Neural progenitor cell (in vitro differentiated cells): Measurements from ENCODE around the gene LRRC25.

ENCODE experiments used
- CTCF ChIP-seq: fragments of 200-600 bp; sonication (generic); IDR thresholded peaks from 2 replicates; pipeline ENCODE4 v1.5.1; 2017; ENCODE audit warnings: antibody characterized with exemption, mild to moderate bottlenecking
- EZH2 ChIP-seq: fragments of 200-600 bp; sonication (generic); IDR thresholded peaks from 2 replicates; pipeline ENCODE4 v1.6.1; 2017; ENCODE audit warnings: antibody characterized with exemption, mild to moderate bottlenecking, moderate library complexity
- EZH2phosphoT487 ChIP-seq: fragments of 200-600 bp; sonication (generic); IDR thresholded peaks from 2 replicates; pipeline ENCODE4 v1.6.1; 2017; ENCODE audit warnings: antibody characterized with exemption

DNA sequence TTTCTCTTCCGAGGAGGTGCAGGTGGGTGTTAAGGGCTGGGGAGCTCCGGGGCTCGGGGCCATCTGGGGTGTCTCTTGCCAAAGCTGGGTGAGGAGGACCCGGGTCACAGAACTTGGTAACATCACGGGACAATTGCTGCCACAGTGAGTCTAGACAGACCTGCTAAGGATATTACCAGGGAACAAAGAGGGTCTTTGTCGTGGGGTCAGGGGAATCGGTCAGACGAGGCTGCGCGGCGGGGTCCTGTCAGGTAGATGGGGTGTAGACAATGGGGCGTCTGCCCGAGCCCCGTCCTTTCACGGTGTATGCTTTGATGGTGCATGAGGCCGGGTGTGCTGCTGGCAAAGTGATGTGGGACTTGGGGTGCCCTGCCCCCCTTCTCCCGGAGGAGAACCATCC is 49.3 kb downstream of the LRRC25 start:
- TF ChIP-seq CTCF: no peak
- no peak for TF ChIP-seq EZH2
- TF ChIP-seq EZH2phosphoT487: no peak
